GM21737 (cell line): ENCODE data around the gene GARIN5A.
"Not testable (repeated sequence)": the region's sequence is repeated elsewhere in the genome, so short reads cannot be mapped to it uniquely, and the experiment has no call there.

Experiments used
- ATAC-seq: cut with Tn5 transposase; IDR thresholded peaks from one replicate; pipeline ENCODE4 v1.9.1; 2021; ENCODE audit warnings: mild to moderate bottlenecking, moderate library complexity; ENCODE audit not compliant: unreplicated experiment

Gene GARIN5A

DNA sequence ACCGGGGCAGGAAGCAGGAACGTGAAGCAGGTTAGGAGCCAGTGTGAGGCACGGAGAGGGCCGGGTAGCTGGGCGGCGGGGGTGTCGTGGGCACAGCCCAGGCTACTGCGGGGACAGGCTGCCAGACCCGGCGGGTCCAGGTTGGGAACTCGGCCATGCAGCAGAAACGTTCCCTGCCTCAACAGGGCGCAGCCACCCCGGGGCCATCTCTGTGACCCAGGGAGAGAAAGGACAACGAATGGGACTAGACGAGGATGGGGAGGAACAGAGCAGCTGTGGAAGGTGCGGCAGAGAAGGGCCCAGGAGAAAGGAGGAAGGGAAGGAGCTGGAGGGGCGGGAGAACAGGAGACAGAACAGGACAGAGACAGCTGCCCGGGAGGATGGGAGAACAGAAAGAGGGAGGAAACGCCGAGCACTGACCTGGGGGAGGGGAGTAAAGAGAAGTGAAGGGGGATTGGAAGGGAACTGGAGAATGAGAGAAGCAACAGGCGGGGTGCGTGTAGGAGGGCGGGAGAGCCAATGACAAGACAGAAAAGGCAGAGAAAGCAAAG lies 12.9 kb upstream of the GARIN5A start:
- no peak for ATAC-seq

DNA sequence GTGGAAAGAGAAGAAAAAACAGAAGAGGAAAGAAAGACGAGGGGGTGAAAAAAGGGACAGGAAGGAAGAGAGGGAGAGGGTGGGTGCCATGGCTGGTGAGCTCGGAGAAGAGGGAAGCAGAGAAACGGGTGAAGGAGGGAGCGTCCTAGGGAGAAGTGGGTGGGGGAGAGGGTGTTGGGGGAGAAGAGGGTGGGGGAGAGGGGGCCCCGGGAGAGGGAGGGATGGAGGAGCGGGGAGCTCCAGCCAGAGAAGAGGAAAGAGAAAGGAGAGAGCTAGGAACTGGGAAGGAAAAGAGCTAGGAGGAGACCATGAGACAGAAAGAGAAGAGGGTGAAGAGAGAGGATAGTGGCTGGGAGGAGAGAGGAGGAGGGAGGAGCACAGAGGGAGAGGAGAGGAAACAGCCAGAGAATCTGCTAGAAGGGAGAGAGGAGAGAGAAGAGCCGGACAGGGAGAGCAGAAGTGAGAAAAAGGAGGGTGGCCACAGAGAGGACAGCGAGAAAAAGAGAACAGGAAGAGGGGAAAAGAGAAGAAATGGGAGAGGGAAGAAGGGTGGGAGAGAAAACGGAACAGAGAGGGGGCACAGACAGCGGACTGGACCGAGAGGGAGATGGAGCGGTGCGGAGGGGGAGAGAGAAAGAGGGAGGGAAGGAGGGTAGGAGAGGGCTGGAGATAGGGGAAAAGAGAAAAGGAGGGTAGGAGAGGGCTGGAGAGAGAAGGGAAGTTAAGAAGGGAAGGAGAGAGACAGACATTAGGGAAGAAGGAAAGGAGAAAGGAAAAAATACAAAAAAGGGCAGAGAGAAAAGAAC lies 11.9 kb upstream of the GARIN5A start:
- no peak for ATAC-seq

DNA sequence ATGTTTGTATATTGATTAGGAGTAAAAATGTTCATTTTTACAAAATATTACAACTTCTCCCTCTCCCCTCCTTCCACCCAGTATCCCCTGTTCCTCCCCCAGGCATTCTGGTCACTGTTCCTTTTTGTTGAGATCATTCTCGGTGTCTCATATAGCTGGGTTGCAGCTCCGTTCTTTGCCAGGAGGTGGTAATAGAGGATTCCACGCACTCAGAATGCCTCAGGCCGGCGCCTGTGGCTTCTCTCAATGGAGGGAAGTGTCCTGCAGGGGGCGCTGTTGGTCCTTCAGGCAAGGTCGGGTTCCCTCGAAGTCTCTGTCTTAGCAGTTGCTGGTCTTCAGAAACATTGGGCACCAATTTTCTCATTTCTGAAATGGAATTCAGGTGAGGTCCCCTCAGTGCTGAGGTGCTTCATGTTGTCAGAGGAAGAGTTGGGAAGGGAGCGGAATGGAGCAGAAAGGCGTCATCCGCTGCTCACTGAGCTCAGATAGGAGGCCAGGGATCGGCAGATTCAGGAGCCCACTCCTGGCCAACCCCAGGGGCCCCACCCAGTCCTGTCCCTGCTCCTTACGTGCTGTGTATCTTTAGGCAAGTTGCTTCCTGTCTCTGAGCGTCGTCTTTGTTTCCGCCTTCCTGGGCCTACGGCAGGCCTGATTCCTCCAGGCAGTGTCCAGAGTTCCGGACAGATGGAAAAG lies 10.3 kb upstream of the GARIN5A start:
- ATAC-seq = no peak

DNA sequence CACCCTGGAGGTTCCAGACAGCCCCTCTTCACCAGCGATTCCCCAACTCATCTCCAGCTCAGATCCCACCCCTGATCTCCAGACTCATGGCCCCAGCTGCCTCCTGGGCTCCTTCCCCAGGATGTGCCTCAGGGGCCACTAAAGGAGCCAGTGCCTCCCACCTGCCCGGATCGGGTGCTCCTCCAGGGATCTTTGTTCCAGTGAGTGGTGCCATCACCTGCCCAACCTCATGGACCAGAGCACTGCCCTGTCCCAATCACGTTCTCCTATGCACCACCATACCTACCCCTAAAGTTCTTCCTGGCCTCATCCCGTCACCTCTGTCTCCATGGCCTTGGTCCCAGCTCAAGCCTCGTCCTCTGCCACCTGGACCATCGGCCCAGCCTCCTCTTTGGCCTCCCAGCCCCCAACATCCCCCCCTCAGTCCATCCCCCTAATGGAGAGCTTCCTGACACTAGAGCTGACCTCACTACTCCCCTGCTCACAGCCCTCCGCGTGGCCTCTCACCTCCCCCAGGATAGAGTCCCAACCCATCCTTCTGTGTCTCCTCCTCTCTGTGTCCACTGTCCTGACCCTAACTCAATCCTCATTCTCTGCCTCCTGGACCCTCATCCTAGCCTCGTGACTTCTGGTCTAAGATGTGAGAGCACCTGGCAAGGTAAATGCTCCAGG lies 8.8 kb upstream of the GARIN5A start:
- ATAC-seq = no peak

DNA sequence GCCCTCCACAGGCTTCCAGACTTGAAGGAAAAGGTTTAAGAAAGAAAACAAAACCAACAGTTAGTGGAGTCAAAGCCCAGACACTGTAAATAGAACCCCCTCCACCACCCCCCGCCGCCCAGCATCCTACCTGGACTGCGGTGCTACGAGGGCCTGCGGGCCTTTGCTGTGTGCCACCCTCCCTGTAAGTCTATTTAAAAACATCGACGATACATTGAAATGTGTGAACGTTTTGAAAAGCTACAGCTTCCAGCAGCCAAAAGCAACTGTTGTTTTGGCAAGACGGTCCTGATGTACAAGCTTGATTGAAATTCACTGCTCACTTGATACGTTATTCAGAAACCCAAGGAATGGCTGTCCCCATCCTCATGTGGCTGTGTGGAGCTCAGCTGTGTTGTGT lies 6.3 kb upstream of the GARIN5A start:
- ATAC-seq = no peak

DNA sequence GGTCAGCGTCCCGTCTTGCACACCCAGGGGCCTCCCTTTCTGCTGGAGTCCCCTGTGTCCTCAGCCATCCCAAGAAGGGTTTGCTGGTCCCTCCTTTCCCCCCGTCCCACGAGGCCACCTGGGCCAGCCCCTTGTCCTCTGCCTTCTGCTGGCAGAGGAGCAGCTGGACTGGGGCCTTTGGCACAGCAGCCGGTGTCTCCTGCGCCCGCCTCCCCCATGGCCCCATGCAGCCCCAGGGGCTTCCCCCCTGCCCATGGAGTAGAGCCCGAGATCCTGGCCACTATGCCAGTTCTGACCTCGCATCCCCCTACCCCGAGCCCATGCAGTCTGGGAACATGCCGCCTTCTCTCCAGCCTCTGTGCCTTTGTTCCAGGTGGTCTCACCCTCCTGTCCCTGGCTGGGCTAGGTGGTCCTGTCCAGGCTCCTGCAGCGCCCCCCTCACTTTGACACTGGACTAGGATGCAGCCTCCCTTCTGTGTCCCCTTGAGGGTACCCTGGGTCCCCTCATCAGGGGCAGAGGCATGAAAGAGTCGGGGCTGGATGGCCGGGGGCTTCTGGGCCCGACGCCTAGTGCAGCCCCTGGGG lies 5.7 kb upstream of the GARIN5A start:
- no peak for ATAC-seq

DNA sequence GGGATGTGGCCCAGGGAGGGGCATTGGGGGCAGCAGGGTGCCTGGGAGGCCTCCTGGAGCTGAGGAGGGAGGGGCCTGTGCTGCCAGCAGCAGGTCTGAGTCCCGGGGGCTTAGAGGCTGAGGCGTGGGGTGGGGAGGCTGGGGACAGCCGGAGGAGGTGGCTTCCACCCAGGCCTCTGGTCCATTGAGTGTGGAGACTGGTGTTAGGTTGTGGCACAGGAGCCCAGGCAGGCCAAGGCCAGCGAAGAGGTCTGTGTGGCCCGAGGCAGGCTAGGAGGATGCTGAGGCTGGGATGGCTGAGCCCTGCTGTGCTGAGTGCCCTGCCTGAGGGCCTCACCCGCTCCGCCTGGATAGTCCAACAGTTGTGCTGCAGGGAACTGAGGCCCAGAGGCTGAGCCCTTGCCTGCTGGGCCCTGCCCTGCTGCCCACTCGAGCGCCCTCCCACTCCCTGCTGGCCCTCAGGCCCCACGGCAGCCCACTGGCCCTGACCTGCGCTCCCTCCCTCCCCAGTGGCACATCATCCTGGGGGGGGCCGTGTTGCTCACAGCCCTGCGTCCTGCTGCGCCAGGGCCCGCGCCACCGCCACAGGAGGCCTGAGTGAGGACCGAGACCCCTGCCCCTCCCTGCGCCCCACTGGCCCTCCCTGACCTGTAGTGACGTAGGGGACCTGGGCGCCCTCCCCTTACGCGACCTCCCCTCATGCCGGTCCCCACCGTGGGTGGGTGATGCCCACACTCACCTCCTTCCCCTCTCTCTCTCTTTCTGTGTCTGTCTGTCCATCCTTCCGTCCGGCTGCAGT lies 4.9 kb upstream of the GARIN5A start:
- ATAC-seq = no peak

DNA sequence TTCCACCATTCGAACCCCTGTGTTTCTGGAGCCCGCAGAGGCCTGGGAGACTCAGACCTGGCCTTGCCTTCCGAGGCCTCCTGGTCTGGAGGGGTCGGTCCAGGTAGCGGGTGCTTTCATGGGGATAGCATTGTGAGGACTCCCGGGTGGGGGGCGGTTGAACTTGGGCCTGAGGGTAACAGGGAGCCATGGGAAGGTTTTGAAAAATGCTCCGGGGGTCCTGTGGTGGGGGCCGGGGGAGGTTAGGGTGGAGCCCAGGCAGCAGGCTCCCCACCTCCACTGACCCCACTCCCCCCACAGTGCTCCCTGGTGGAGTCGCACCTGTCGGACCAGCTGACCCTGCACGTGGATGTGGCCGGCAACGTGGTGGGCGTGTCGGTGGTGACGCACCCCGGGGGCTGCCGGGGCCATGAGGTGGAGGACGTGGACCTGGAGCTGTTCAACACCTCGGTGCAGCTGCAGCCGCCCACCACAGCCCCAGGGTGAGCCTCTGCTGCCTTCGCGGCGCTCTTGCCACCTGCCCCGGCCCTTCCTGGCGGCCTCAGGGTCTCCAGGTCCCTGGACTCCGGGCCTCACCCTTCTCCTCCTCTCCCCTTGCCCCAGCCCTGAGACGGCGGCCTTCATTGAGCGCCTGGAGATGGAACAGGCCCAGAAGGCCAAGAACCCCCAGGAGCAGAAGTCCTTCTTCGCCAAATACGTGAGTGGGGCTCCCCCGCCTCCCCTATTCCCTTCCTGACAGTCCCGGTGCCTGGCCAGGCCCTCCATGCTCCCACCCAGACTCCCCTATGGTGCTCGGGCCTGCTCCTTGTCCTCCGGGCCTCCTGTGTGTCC lies 3.8 kb upstream of the GARIN5A start:
- ATAC-seq = no peak

DNA sequence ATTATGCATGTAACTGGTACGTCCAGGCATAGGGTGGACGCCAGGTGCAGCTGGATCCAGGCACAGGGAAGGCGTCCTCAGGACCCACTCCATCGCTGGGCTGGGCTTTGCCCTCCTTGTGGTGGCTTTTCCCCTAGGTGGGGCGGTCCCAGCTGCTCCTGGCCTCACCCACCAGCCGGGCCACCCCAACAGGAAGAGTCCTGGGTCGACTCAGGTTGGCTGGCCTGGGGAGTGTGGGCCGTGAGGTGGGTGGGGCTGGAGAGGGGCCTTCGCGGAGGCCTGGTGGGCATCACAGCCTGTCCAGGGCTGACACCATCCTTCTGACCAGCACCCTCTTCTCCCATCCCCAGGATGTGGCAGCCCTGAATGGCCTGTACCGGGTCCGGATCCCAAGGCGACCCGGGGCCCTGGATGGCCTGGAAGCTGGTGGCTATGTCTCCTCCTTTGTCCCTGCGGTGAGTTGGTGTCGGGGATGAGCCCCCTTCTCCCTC lies 3.2 kb upstream of the GARIN5A start:
- no peak for ATAC-seq

DNA sequence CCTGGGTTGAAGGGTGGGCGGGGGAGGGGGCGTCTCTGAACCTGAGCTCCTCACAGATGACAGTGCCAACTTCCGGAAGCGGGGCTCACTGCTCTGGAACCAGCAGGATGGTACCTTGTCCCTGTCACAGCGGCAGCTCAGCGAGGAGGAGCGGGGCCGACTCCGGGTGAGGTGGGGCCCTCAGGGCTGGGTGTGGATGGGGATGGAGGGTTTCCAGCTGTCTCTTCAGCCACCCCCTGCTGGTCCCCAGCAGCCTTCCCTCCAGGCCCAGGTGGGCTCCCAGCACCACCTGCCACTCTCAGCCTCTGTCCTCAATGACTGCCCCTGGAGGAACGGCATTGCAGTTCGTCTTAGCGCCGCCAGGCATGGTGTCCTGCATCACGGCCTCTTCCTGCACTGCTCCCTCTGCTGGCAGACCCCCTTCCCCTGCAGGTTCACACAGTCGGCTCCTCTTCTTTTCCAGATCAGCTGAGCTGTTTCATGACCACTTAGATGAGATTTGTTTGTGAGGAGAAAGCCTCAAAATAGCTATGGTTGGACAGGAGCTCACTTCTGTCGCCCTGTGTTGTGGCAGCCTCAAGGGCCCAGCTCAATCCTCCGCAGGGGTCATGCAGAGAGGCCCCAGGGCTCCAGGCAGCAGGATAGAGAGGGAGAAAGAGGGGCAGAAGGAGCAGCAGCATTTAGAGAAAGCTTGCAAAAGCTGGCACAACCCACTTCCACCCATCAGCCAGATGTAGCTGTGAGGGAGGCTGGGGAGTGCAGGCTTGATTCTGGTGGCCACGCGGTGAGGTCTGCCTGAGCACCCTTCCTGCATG lies 2.5 kb upstream of the GARIN5A start:
- no peak for ATAC-seq

DNA sequence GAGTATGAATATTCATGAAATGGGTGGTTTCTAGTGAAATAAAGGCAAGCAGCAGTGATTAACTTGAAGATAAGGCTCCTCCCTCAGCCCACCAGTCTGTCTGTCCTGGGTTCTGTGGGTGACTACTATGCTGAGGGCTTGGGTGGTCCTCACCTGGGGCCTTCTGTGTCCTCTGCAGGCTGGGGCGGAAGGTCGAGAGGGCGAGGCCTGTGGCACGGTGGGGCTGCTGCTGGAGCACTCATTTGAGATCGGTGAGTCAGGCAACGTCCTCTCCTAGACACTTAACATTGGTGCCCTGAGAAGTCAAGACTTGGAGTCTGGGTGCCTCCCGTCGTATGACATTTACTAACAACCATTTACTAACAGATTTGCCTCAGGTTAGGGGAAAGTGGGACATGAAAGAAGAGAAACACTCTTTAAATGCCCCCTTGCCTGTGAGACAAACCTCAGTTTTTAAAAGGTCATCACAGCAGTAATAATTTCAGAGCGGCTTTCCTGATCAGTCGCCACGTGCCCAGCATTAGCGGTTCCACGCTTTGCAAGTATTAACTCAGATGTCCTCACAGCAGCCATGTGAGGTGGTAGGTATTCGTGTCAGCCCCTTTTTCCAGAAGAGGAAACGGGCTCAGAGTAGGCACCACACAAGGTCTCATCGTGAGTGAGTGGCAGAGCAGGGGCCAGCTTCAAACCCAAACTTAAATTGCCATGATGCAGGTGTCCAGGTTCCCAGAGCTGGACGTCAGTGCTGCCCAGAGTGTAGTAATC lies 1.3 kb upstream of the GARIN5A start:
- ATAC-seq = no peak

DNA sequence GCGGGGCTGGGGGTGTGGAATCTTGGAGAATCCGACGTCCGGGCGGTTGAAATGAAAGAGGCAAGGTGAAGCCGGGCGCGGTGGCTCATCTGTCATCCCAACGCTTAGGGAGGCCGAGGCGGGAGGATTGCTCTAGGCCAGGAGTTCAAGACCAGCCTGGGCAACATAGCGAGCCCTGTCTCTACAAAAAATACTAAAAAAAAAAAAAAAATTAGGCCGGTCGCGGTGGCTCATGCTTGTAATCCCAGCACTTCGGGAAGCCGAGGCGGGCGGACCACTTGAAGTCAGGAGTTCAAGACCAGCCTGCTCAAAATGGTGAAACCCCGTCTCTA lies 225 bp upstream of the GARIN5A start:
- ATAC-seq = no peak

DNA sequence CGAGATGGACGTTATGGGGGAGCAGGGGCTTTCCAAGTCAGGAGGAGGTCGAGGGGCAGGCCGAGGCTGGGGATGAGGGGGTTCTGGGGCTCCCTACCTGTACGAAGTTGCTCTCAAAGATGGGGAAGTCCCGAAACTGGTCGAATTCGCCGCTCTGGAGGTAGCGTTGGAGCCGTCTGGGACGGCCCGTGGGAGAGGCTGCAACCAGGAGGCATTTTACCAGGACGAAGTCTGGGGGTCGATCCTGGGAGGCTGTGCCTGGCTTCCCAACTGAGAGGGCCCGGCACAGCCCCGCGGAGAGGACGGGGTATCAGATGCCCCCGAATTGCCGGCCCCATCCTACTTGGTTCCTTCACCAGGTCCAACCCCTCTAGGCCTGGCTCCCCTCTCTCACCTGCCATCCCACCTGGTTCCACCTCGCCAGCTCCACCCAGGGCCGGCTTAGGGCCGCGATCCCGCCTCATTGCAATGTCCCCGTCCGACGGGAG lies 868 bp downstream of the GARIN5A start:
- ATAC-seq = peak; percentile 24

DNA sequence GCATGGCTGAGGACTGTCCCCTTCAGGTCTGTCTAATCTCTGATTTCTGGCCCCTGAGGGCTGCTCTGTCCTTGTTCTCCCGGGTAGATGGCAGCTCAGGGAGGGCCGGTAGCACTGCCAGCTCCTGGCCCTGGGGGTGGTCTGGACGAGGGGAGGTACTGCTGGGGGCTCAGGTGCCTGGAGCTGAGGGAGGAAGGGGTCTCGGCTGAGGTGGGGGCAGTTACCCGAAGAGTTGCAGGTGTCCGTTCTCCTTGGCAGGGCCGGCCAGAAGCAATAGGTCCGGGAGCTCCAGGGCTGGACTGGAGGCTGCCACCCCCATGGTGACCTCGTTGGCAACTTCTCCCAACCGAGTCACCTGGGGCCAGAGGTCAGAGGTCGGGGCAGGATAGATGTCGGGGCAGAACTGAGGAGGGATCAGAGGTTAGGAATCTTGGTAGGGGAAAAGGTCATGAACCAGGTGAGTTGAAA lies 1.5 kb downstream of the GARIN5A start:
- no peak for ATAC-seq

DNA sequence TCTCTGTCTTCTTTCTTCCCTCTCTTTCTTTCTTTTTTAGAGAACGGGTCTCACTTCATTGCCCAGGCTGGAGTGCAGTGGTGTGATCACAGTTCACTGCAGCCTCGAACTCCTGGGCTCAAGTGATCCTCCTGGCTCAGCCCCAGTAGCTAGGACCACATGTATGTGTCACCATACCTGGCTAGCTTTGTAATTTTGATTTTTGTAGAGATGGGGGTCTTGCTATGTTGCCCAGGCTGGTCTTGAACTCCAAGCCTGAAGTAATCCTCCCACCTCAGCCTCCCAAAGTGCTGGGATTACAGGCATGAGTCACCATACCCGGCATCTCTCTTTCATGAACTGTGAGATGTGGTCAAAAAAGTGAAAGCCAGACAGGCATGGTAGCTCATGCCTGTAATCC lies 3.3 kb downstream of the GARIN5A start:
- ATAC-seq = not testable (repeated sequence)

DNA sequence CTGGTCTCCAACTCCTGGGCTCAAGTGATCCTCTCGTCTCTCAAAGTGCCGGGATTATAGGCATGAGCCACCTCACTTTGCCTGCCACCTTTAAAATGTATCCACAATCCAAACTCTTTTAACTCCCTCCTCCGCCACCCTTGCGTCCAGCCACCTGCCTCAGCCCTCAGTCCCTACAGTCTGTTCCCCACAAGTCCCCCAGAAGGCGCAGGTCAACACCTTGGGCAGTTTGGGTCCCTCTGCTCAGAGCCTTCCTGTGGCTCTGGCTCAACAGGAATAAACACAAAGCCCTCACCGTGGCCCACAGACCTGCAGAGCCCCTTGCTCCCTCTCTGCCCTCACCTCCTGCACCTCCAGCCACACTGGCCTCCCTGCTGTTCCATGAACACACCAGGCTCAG lies 7.8 kb downstream of the GARIN5A start:
- ATAC-seq = no peak

DNA sequence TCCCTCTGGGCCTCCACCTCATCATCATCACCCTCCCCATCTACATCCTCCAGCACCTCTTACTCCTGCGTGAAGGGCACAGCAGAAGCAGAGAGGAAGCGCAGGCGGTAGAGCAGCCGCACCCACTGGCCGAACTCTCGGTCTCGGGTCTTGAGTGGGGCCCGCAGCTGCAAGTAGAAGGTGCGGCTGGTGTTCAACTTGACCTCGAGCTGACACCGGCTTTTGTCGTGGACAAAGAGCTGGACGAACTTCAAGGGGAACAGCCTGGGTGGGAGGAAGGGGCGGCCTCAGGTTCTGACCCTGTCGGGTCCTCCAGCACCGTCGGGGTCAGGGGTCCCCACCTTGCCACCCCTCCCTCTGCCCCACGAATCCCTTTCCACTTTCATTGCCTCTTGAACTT lies 9.1 kb downstream of the GARIN5A start:
- no peak for ATAC-seq

DNA sequence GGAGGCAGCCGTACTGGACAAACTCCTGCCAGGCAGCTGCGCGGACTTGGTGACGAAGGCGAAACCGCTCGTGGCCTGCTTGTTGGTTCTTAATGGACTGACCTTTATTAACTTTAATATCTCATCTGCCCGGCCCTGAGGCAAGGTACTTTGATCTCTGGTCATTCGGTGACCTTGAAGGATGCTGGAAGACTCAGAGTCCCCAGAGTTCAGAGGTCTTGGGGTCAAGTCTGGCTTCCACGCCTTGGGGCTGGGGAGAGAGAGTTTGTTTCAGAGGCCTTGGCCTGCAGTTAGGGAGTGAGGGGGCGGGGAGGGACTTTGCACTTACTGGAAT lies 10.0 kb downstream of the GARIN5A start:
- no peak for ATAC-seq
